DMS53 (cell line): ENCODE results near the gene TRPM1.
A peak's percentile ranks its signal among the peaks of the same experiment; 100 is the strongest.

Experiments
- DNase-seq: peaks from one replicate; lab custom pipeline; 2025; lab: John Stamatoyannopoulos, UW

The TRPM1 gene

GRCh38 chr15:31020542-31020941 is 81.0 kb downstream of the TRPM1 start:
- DNase-seq, result no peak

DNA sequence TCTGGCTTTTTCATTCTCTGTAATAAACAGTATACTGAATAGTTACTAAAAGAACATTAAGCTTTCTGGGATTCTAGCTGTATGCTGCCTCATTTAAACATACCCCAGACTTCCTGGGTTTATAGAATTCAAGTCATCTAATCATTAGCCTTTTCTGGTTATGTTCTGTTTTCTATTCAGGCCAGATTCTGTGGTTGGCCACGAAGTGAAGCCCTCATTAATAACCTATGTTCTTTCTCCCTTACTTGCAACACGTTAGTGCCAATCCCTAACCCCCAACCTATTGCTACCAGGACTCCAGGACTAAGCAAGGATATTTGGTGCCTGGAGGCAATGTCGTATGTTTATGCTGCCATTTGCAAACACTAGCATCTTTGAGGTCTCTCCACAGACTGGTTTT is 81.5 kb downstream of the TRPM1 start:
- no peak for DNase-seq

GRCh38 chr15:31017311-31017710 is 84.2 kb downstream of the TRPM1 start:
- DNase-seq, result no peak

DNA sequence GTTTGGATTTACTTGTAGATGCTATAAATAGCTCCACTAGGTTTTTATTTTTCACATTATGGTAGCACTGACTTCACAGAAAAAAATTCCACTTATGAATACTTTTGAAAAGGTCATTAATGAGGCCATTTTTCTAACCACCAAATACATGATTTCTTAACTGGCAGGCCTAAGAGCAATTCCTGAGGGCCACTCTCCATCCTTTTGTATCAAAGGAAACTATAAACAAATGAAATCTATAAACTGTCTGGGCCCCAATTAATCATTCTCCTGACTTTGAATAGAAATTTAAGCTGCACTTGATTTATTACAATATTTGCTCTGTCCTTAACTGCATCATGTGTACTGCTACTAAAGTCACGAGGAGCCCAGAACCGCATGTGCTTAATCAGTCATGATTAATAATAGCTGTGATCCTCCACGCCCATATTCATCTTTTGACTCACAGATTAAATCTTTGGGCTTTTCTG is 85.0 kb downstream of the TRPM1 start:
- peak; percentile 1 for DNase-seq

GRCh38 chr15:31014608-31014925 is 87.0 kb downstream of the TRPM1 start:
- DNase-seq, result no peak

DNA sequence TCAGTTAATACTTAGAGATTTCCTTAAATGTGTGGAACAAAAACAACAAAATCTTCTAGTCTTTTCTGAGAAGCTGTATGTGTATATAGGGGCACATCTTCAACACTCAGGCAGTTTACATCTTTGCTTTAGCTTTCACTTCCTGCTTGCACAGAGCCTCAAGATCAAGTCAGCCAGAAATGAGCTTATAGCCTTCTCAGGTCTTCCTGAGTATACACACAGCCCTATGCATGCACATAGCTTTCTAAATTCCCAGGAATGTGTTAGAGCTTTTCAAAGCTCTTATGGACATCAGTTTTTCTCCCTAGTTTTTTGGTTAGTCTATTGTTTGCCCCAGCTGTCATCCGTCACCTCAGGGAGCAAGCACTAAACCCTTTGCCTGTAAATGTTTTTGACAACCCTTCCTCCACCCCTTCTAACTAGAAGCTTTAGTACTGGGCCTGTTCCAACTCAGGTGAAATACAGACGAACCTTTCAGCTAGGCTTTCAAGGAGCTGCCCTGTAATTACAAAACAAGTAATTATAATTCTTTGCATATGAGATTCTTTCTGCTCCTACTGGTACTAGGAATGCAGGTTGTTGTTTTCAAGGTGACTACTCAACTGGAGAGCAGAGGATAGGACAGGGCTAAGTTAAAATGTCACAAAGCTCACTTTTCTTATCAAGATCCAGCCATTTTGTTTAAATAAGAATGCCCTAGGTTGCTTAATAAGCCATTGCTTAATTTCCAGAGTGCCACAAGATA is 87.5 kb downstream of the TRPM1 start:
- DNase-seq, result peak; percentile 15

DNA sequence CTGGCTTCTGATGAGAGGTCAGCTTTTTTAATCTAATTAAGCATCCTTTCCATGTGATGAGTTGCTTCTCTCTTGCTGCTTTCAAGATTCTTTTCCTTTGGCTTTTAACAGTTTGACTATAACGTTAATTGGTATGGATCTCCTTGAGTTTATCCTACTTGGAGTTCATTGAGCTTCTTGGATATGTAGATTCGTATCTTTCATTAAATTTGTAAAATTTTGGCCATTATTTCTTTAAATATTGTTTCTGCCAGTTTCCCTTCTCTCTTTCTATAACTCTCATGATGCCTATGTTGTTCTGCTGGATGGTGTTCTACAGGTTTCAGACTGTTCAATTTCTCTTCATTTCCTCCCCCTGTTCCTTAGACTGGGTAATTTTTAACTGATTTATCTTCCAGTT is 89.1 kb downstream of the TRPM1 start:
- no peak for DNase-seq

DNA sequence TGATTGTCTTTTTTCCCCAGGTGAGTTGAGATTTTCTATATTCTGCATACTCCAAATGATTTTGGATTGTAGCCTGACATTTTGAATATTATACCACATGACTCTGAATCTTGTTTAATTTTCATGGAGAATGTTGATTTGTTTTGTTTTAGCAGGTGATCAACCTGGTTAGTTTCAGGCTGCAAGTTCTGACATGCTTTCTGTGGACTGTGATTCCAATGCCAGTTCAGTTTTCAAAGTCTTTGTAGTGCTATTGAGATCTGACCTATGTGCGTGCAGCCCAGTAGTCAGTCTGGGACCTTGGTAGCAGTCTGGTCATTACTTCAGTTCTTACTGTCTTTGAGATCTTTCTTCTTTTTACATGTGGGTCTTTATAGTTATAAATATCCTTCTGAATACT is 91.5 kb downstream of the TRPM1 start:
- DNase-seq, result no peak

DNA sequence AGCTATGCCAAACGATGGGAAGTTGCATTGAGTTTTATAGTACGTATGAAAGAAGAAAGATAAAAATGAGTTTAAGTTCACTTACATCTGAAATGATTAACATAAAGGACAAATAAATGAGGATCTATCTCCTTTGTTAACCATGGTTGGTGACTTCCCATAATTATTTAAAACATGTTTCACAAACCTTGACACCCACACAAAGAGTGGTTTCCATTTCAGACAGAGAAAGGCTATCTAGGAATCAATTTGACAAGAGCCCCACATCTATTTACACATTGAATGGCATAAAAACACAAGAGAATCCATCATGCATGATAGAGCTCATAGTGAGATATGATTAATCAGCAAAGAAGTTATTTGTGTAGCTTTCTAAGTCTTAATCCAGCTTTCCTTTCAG is 95.9 kb downstream of the TRPM1 start:
- no peak for DNase-seq

DNA sequence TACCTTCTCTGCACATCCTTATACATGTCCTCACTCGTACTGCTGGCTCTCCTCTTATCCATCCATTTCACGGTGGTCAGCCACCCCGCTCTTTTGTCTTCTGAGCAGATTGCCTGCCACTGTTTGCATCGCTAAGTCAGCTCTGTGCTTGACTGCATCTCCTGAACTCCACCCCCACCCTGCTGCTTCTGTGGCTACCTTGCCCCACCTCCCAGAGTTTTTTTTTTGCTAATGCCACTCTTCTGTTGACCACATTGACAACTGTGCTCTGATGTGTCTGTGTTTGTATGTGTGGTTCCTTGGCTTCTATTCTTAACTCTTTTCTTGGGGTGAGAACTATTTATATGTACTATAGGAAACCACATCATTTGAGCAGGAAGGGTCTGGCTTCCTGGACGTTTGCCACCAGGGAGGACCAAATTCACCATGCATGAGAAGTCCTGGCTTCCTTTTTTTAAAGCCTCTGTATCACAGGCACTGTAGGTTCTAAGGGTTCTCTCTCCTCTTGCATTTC is 97.2 kb downstream of the TRPM1 start:
- DNase-seq, result no peak

- no peak for DNase-seq
Observed at GRCh38 chr15:31001702-31002101, 99.8 kb downstream of the TRPM1 start.

DNA sequence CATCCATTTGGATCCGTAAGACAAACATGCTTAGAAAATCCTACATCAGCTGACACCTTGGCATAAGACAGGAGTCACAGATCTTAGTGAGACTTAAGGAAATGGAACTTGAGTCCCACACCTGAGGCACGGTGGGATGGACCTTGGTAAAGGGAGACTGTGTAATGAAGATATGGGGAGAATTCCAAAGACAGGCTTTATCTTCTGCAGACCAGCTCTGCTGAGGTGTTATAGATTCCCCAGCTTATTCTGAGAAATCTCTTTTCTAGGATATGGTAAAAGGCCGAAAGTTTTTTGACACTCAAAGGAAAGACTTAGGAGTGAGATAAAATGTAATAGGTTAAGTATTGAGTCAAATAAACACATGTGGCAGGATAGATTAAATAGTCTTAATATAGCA is 101.8 kb downstream of the TRPM1 start:
- no peak for DNase-seq

DNA sequence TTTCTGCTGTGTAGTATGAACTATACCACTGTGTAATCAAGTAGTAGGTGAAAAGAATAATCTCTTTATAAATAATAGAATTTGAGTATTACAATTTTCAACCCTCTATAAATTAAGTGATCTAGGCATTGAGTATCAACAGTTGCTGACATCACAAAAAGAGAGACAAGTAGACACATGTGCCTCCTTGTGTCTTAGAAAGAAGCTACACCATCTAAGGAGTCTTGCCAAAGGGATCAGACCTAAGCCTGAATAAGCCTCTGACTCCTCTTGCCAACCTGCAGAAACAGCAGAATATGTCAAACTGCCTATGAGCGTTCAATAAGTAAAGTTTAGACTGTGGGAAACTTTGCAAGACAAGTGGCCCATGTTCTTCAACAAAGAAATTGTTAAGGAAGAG is 104.3 kb downstream of the TRPM1 start:
- no peak for DNase-seq

DNA sequence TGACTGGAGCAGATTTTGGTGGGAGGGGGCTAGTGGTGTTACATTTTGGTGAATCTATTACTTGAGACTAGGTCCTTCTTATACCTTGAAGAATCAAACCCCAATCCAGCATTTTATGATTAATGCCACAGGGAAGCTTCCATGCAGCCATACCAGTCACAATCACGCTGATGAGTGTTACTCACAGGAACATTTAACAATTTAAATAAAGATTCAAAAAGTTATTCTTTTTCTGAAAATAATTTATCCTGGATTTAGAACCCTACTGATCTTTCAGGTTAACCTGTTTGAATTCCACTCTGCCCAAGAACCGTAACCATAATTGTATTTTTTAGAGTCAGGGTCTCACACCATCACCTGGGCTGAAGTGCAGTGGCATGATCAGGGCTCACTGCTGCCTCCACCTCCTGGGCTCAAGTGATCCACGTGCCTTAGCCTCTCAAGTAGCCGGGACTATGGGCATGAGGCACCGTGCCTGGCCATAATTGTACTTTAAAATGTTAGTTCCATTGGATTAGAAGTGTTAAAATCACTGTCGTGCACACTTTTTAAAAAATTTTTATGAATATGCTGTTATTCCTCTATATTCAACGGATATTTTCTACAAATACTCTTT is 109.2 kb downstream of the TRPM1 start:
- DNase-seq, result peak; percentile 60

DNA sequence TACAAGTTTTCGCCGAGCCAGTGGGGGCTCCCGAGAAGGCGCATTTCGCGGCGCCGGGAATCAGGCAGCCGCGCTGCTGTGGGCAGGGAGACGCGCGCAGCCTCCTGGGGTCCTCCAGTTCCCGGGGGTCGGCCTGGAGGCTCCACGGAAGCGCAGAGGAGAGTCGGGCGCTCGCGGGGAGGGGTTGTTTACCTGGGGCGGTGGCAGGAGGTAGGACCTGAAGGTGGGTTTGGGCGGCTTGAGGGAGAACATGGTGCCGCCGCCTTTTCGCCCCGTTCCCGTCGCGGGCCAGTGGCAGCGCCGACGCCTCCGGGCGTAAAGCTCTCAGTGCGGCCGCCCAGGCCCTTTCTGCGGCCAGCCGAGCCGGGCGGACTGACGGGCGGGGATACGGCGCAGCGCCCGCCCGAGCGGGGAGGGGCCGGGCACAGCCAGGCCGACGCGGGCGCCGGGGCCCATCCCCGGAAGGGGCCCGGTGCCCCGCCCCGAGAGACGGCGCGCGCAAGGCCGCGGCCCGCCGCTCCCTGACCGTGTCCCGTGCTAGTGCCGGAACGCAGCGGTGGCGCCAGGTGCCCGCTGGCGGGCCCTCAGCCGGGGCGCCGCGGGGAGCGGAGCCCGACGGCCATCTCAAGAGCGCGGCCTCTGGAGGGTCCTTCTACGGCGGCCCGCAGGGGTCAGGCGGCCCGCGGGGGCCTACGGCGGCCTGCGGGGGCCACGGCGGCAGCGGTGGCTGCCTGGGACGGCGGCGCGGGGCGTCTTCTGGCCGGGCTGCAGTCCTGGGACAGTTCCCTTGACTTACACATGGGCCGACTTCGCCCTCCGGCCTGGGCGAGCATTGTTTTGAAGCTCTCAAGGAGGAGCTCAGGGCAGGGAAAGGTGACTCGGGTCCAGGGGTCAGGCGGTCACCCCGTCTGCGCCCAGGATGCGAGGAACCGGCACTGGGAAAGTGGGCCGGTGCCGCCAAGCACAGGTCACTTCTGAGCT is 110.0 kb downstream of the TRPM1 start, which contains the start of gene MTMR10:
Gene MTMR10, minus strand, starts transcription at position 374 of the 981 bp plus-strand sequence. Its CDS starts 122 bp downstream, at position 252.
- DNase-seq, result peak; percentile 89

DNA sequence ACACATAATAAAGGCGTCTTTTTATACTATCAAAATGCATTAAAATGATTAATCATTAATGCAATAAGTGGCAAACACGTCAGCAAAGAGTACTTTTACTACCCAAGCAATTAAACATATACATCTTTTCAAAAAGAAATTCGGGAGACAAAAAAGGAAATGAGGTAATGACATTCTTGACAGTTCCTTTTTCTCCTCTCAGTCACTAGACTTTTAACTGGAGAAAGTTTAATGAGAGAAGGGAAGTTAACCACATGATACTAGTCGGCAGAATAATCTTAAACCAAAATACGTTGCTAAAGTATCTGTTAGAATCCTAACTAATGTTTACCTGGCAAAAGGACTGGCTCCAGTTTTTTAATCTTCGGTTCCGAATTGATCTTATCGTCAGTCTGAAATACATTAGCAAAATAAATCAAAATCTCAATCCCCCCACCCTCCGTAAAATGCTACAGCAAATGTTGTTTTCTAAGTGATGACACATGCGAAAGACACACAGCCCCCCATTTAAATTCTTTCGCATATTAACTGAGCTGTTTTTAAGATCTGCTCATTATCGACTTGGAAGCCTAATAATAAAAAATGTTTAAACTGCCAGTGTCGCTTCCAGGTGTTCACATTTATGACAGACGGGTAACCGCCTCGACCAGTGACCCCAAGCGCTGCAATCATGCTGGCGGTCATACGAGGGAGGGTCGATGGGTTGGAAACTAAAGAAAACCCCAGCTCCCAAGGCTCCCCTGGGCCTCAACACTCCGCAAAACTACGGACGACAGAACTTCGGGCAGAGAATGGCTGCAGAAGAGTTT is 110.9 kb downstream of the TRPM1 start:
- no peak for DNase-seq

- no peak for DNase-seq
Observed at GRCh38 chr15:30990036-30990435, 111.5 kb downstream of the TRPM1 start.

GRCh38 chr15:30985081-30985531 is 116.4 kb downstream of the TRPM1 start:
- no peak for DNase-seq

GRCh38 chr15:30984542-30984941 is 117.0 kb downstream of the TRPM1 start:
- no peak for DNase-seq

DNA sequence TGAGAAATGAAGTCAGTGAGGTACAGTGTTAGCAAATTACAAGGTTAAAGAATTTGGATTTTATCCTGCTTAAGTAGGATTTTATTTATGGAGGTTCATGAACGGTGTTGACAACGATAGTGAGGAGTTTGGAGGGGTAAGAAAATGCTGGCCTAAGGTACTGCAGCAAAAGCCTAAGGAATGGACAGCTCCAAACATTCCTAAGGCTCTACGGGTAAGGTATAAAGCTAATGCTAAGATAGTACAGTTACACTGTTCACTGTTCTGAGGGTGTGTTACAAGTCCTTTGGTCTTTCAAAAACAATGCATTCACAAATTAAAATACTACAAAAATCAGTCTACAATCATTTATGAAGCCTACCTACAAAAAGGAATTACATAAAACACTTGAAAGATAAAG is 117.4 kb downstream of the TRPM1 start:
- DNase-seq, result no peak

DNA sequence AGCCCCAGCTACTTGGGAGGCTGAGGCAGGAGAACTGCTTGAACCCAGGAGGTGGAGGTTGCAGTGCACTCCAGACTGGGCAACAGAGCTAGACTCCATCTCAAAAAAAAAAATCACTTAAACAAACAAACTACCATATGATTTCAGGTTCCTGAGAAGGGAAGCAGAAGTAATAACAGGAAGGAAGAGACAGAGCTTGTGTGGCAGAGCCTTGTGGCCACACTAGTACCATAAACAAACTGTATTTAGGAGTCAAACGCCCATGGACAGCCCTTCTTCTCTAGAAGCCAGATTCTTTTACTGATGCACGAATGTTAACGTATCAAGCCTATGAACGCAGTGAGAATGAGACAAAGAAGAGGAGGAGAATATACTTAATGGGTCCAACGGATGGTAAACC is 122.1 kb downstream of the TRPM1 start:
- DNase-seq, result no peak
